ENCODE measurements around the gene UBE2I.
"Not testable (repeated sequence)": the region's sequence is repeated elsewhere in the genome, so short reads cannot be mapped to it uniquely, and the experiment has no call there.

UBE2I gene

DNA sequence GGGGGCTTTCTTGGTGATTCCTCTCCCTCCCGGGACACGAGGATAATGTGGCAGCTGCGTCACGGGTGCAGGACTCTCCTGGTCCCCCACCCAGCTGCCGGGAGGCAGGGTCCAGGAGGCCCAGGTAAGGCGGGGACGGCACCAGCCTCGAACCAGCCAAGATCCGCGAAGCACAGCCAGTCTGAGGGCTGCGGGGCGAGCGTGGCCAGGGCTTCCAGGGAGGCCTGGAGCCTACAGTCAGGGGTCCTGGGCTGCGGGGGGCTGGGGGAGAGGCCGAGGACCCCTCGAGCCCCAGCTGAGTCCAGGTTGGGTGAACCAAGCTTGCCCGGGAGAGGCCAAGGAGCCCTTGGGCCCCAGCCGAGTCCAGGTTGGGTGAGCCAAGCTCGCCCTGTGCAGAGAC is 43.6 kb upstream of the UBE2I start:
- Histone ChIP-seq H3K36me3 (ENCODE audit: control insufficient read depth, insufficient read depth, low read length) (no peaks in the 10 kb centered on the region), H3K4me3 (ENCODE audit: low read depth, low read length) (no peak overlapping the region), H3K27ac (ENCODE audit: low read depth, low read length) (no peak overlapping the region), H3K4me1 (ENCODE audit: control insufficient read depth, insufficient read depth, low read length) (peaks cover 3% of the 10 kb centered on the region; the same call in 1 of the 2 replicates), H3K9ac (ENCODE audit: low read length) (no peak overlapping the region), H3K9me3 (ENCODE audit: control insufficient read depth, insufficient read depth, low read depth, low read length) (peaks cover 13% of the 10 kb centered on the region; the same call in 1 of the 2 replicates), H3K27me3 (ENCODE audit: control insufficient read depth, insufficient read depth, low read length) (peaks cover 28% of the 10 kb centered on the region)

- not testable (repeated sequence) for H3K9ac ChIP-seq (ENCODE audit: low read length); H3K36me3 ChIP-seq (ENCODE audit: control insufficient read depth, insufficient read depth, low read length); H3K4me1 ChIP-seq (ENCODE audit: control insufficient read depth, insufficient read depth, low read length); H3K27ac ChIP-seq (ENCODE audit: low read depth, low read length); H3K4me3 ChIP-seq (ENCODE audit: low read depth, low read length)
- Histone ChIP-seq H3K27me3 (ENCODE audit: control insufficient read depth, insufficient read depth, low read length) (peaks cover 17% of the 10 kb centered on the region), H3K9me3 (ENCODE audit: control insufficient read depth, insufficient read depth, low read depth, low read length) (peaks cover 13% of the 10 kb centered on the region; the same call in 1 of the 2 replicates)
Observed at GRCh38 chr16:1269418-1269817, 40.0 kb upstream of the UBE2I start.

DNA sequence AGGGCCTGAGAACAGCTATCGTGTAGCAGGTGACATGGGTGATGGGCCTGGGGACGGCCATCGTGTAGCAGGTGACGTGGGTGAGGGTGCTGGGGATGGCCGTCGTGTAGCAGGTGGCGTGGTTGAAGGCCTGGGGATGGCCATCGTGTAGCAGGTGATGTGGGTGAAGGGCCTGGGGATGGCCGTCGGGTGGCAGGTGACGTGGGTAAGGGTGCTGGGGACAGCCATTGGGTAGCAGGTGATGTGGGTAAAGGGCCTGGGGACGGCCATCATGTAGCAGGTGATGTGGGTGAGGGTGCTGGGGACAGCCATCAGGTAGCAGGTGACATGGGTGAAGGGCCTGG is 38.1 kb upstream of the UBE2I start:
- no peaks in the 10 kb centered on the region for H3K36me3 ChIP-seq (ENCODE audit: control insufficient read depth, insufficient read depth, low read length)
- 0 out of 2 replicates have a peak, but pooled peaks cover 3% of the 10 kb centered on the region for H3K9me3 ChIP-seq (ENCODE audit: control insufficient read depth, insufficient read depth, low read depth, low read length)
- H3K9ac ChIP-seq (ENCODE audit: low read length), result no peak overlapping the region
- H3K27ac ChIP-seq (ENCODE audit: low read depth, low read length), result no peak overlapping the region
- H3K4me3 ChIP-seq (ENCODE audit: low read depth, low read length), result no peak overlapping the region
- H3K27me3 ChIP-seq (ENCODE audit: control insufficient read depth, insufficient read depth, low read length), result peaks cover 14% of the 10 kb centered on the region
- H3K4me1 ChIP-seq (ENCODE audit: control insufficient read depth, insufficient read depth, low read length), result no peaks in the 10 kb centered on the region

GRCh38 chr16:1271724-1272413 is 37.6 kb upstream of the UBE2I start:
- not testable (repeated sequence) for H3K4me3 ChIP-seq (ENCODE audit: low read depth, low read length); H3K9me3 ChIP-seq (ENCODE audit: control insufficient read depth, insufficient read depth, low read depth, low read length); H3K9ac ChIP-seq (ENCODE audit: low read length); H3K36me3 ChIP-seq (ENCODE audit: control insufficient read depth, insufficient read depth, low read length); H3K4me1 ChIP-seq (ENCODE audit: control insufficient read depth, insufficient read depth, low read length); H3K27ac ChIP-seq (ENCODE audit: low read depth, low read length)
- H3K27me3 ChIP-seq (ENCODE audit: control insufficient read depth, insufficient read depth, low read length), result peaks cover 14% of the 10 kb centered on the region

DNA sequence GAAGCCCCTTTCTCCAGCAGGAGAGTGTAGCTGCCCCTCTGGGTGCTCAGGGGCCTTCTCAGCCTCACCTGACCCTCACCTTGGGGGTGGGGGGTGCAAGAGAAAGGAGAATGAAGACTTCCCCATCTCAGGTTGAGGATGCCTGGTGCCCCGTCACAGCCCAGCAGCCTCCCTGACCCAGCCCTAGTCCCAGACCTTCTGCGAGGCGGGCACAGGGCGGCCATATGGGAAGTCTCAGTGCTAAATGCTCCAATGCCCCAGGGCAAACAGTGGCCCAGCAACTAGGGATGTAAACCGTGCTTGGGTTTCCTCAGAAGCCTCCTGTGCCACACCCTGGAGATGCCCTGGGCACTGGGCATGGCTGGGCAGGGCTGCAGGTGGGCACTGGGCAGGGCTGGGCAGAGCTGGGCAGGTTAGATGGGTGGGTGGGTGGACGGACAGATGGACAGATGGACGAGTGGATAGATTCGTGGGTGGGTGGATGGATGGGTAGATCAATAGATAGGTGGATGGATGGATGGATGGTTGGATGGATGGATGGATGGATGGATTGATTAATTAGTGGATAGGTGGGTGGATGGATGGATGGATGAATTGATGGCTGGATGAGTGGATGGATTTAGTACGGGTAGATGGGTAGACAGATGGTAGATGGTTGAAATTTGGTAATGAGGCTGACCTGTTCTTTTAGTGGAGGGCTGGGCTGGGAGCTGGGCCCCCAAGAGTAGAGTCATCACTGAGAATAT is 36.8 kb upstream of the UBE2I start:
- Histone ChIP-seq H3K4me3 (ENCODE audit: low read depth, low read length) (no peak overlapping the region), H3K9me3 (ENCODE audit: control insufficient read depth, insufficient read depth, low read depth, low read length) (no peaks in the 10 kb centered on the region), H3K36me3 (ENCODE audit: control insufficient read depth, insufficient read depth, low read length) (no peaks in the 10 kb centered on the region), H3K9ac (ENCODE audit: low read length) (no peak overlapping the region), H3K4me1 (ENCODE audit: control insufficient read depth, insufficient read depth, low read length) (no peaks in the 10 kb centered on the region; the same call in 1 of the 2 replicates), H3K27ac (ENCODE audit: low read depth, low read length) (no peak overlapping the region), H3K27me3 (ENCODE audit: control insufficient read depth, insufficient read depth, low read length) (peaks cover 14% of the 10 kb centered on the region)

GRCh38 chr16:1273816-1274215 is 35.6 kb upstream of the UBE2I start:
- no peak overlapping the region for H3K27ac ChIP-seq (ENCODE audit: low read depth, low read length)
- H3K27me3 ChIP-seq (ENCODE audit: control insufficient read depth, insufficient read depth, low read length), result peaks cover 14% of the 10 kb centered on the region
- no peak overlapping the region for H3K9ac ChIP-seq (ENCODE audit: low read length)
- peaks cover 5% of the 10 kb centered on the region for H3K4me1 ChIP-seq (ENCODE audit: control insufficient read depth, insufficient read depth, low read length)
- H3K36me3 ChIP-seq (ENCODE audit: control insufficient read depth, insufficient read depth, low read length), result no peaks in the 10 kb centered on the region
- H3K4me3 ChIP-seq (ENCODE audit: low read depth, low read length), result no peak overlapping the region
- H3K9me3 ChIP-seq (ENCODE audit: control insufficient read depth, insufficient read depth, low read depth, low read length), result no peaks in the 10 kb centered on the region

DNA sequence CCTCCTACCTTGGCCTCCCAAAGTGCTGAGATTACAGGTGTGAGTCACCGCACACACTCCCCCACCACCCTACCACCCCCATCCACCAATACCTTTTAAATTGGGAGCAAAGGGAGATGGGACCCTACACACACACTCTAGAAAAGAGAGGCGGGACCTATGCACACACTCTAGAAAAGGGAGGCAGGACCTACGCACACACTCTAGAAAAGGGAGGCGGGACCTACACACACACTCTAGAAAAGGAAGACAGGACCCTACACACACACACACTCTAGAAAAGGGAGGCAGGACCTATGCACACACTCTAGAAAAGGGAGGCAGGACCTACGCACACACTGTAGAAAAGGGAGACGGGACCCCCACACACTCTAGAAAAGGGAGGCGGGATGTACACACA is 34.7 kb upstream of the UBE2I start:
- no peak overlapping the region for H3K9ac ChIP-seq (ENCODE audit: low read length)
- no peaks in the 10 kb centered on the region for H3K9me3 ChIP-seq (ENCODE audit: control insufficient read depth, insufficient read depth, low read depth, low read length)
- no peaks in the 10 kb centered on the region for H3K36me3 ChIP-seq (ENCODE audit: control insufficient read depth, insufficient read depth, low read length)
- peaks cover 14% of the 10 kb centered on the region for H3K27me3 ChIP-seq (ENCODE audit: control insufficient read depth, insufficient read depth, low read length)
- H3K4me1 ChIP-seq (ENCODE audit: control insufficient read depth, insufficient read depth, low read length), result peaks cover 9% of the 10 kb centered on the region
- H3K27ac ChIP-seq (ENCODE audit: low read depth, low read length), result no peak overlapping the region
- H3K4me3 ChIP-seq (ENCODE audit: low read depth, low read length), result no peak overlapping the region

DNA sequence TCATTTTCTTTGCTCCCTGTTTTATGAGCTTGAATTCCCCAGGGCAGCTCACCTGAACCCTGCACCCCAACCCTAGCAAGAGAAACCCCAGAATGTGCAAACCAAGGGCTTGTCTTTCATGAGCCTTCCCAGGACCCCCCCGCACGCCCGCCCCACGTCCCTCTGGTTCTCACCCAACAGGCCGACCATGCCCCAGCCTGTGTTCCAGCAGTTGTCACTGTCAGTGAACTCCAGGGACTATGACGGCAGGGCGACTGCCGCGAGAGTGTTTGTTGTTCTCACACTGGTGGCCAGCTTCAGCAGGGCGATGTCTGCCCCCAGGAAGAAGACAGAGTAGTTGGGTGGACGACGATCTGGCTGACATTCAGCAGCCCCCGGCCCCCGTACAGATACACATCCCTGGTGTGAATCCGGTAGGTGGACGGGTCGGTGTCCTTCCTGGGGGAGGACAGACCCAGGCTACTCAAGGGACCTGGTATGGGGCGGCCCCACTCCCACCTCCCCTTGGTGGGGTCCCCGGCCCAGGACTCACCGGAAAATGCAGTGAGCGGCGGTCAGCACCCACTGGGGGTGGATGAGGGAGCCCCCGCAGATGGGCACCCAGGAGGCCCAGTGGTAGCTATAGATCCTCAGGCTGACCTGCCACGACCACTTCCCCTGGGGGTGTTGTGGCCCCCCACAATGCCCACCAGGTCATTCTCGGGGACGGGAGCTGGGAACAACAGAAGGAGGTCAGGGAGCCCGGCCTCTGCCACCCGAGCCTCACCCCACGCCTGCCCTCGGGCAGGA is 33.5 kb upstream of the UBE2I start:
- no peaks in the 10 kb centered on the region for H3K36me3 ChIP-seq (ENCODE audit: control insufficient read depth, insufficient read depth, low read length)
- no peak overlapping the region for H3K27ac ChIP-seq (ENCODE audit: low read depth, low read length)
- peaks cover 9% of the 10 kb centered on the region for H3K4me1 ChIP-seq (ENCODE audit: control insufficient read depth, insufficient read depth, low read length)
- H3K27me3 ChIP-seq (ENCODE audit: control insufficient read depth, insufficient read depth, low read length), result peaks cover 14% of the 10 kb centered on the region
- no peak overlapping the region for H3K4me3 ChIP-seq (ENCODE audit: low read depth, low read length)
- H3K9me3 ChIP-seq (ENCODE audit: control insufficient read depth, insufficient read depth, low read depth, low read length), result no peaks in the 10 kb centered on the region
- no peak overlapping the region for H3K9ac ChIP-seq (ENCODE audit: low read length)

GRCh38 chr16:1276580-1276878 is 32.9 kb upstream of the UBE2I start:
- Histone ChIP-seq H3K27me3 (ENCODE audit: control insufficient read depth, insufficient read depth, low read length) (peaks cover 14% of the 10 kb centered on the region), H3K9me3 (ENCODE audit: control insufficient read depth, insufficient read depth, low read depth, low read length) (no peaks in the 10 kb centered on the region), H3K27ac (ENCODE audit: low read depth, low read length) (no peak overlapping the region), H3K4me3 (ENCODE audit: low read depth, low read length) (no peak overlapping the region), H3K9ac (ENCODE audit: low read length) (no peak overlapping the region), H3K36me3 (ENCODE audit: control insufficient read depth, insufficient read depth, low read length) (no peaks in the 10 kb centered on the region), H3K4me1 (ENCODE audit: control insufficient read depth, insufficient read depth, low read length) (peaks cover 9% of the 10 kb centered on the region)

DNA sequence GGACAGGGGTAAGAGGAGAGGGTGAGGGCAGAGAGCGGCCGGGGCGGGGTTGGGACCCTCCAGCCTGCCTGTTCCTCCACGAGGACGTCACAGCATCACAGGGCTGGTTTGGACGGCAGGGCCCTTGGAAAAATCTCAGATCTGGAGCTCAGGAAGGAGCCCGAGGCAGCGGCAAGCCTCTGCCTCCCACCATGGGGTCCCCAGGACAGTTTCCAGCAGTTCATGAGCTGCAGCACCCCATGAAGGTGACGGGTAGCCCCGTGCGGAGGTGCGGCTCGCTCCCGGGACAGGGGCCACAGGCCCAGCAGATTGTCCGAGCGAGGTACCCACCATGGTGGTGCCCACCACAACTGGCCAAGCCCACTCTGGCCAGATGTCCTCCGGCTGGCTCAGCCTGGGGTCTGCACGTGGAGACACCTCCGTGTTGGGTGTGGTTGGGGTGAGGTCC is 32.3 kb upstream of the UBE2I start:
- Histone ChIP-seq H3K4me3 (ENCODE audit: low read depth, low read length) (no peak overlapping the region), H3K9ac (ENCODE audit: low read length) (no peak overlapping the region), H3K4me1 (ENCODE audit: control insufficient read depth, insufficient read depth, low read length) (peaks cover 9% of the 10 kb centered on the region), H3K9me3 (ENCODE audit: control insufficient read depth, insufficient read depth, low read depth, low read length) (no peaks in the 10 kb centered on the region), H3K27me3 (ENCODE audit: control insufficient read depth, insufficient read depth, low read length) (peaks cover 12% of the 10 kb centered on the region), H3K36me3 (ENCODE audit: control insufficient read depth, insufficient read depth, low read length) (no peaks in the 10 kb centered on the region), H3K27ac (ENCODE audit: low read depth, low read length) (no peak overlapping the region)
